CD14-positive monocyte (primary cell): ENCODE data around the gene NACC1. TPM values are rescaled to one million over a fixed set of nuclear protein-coding genes. Genes with fewer than 3 reads are reported as not detected.

ENCODE experiments used
- DNase-seq, 3 donors: peaks; one replicate each; pipeline ENCODE4 v3.0.0-alpha.2; 2011 to 2022
- H2AFZ ChIP-seq: 2 replicates; pipeline ENCODE4 v1.6.0; 2012; ENCODE audit warnings: mild to moderate bottlenecking, low read depth, low read length, inconsistent platforms; ENCODE audit not compliant: insufficient read depth, poor library complexity, severe bottlenecking
- H3K27ac ChIP-seq, 2 donors: 1 replicate in 1 of 2; 2 replicates in 1 of 2; pipeline ENCODE4 v1.5.1; 2012 to 2013; ENCODE audit warnings: low read length in 2 of 2, control low read depth in 1 of 2, inconsistent platforms in 1 of 2, low read depth in 1 of 2, mild to moderate bottlenecking in 1 of 2
- H3K27me3 ChIP-seq, 2 donors: one replicate each; pipeline versions ENCODE4 v1.6.0 to v1.6.1; 2011 to 2013; ENCODE audit warnings: low read length in 2 of 2; ENCODE audit not compliant: control insufficient read depth in 2 of 2, insufficient read depth in 2 of 2
- H3K36me3 ChIP-seq, 2 donors: replicated peaks in 1 of 2; 1 replicate in 1 of 2; 2 replicates in 1 of 2; pipeline versions ENCODE4 v1.5.1 to v1.6.1; 2012 to 2013; ENCODE audit warnings: low read length in 2 of 2, control low read depth in 1 of 2, inconsistent platforms in 1 of 2, mild to moderate bottlenecking in 1 of 2; ENCODE audit not compliant: insufficient read depth in 2 of 2, control insufficient read depth in 1 of 2
- H3K4me1 ChIP-seq, 2 donors: 1 replicate in 1 of 2; 2 replicates in 1 of 2; pipeline versions ENCODE4 v1.5.1 to v1.6.1; 2012 to 2013; ENCODE audit warnings: low read length in 2 of 2, control low read depth in 1 of 2, inconsistent platforms in 1 of 2, mild to moderate bottlenecking in 1 of 2, moderate library complexity in 1 of 2; ENCODE audit not compliant: insufficient read depth in 2 of 2, control insufficient read depth in 1 of 2
- H3K4me2 ChIP-seq: replicated peaks from 2 replicates; pipeline ENCODE3; 2012; ENCODE audit warnings: low read length, moderate library complexity, mild to moderate bottlenecking; ENCODE audit not compliant: poor library complexity, severe bottlenecking; ENCODE audit errors: extremely low read depth
- H3K4me3 ChIP-seq, 3 experiments: fragments of 200-600 bp in 1 of 3; sonication (generic) in 1 of 3; replicated peaks in 1 of 3; 1 replicate in 2 of 3; 2 replicates in 1 of 3; pipeline ENCODE4 v1.5.1; 2011 to 2013; ENCODE audit warnings: low read length in 3 of 3, mild to moderate bottlenecking in 3 of 3, control low read depth in 2 of 3, low read depth in 2 of 3, inconsistent platforms in 1 of 3, moderate library complexity in 1 of 3
- H3K79me2 ChIP-seq: 2 replicates; pipeline ENCODE4 v1.6.0; 2012; ENCODE audit warnings: mild to moderate bottlenecking, control low read depth, inconsistent platforms, low read length, moderate library complexity; ENCODE audit not compliant: insufficient read depth
- H3K9ac ChIP-seq: 2 replicates; pipeline ENCODE4 v1.6.0; 2017; ENCODE audit warnings: low read length, mild to moderate bottlenecking; ENCODE audit not compliant: insufficient read depth, poor library complexity, severe bottlenecking
- H3K9me3 ChIP-seq, 2 donors: replicated peaks in 1 of 2; 1 replicate in 1 of 2; 2 replicates in 1 of 2; pipeline versions ENCODE4 v1.5.1 to v1.6.1; 2012 to 2013; ENCODE audit warnings: low read length in 2 of 2, control low read depth in 1 of 2; ENCODE audit not compliant: control insufficient read depth in 1 of 2, insufficient read depth in 1 of 2
- H4K20me1 ChIP-seq: 2 replicates; pipeline ENCODE4 v1.6.0; 2012; ENCODE audit warnings: mild to moderate bottlenecking, low read length, control low read depth, moderate library complexity; ENCODE audit not compliant: insufficient read depth
- H3K27ac Mint-ChIP-seq, 7 donors: one replicate each; pipeline ENCODE4 v1.8.0; 2020; ENCODE audit warnings: mild to moderate bottlenecking in 7 of 7, mixed read lengths in 7 of 7, moderate library complexity in 6 of 7, inconsistent platforms in 2 of 7
- H3K27me3 Mint-ChIP-seq, 3 donors: one replicate each; pipeline ENCODE4 v1.8.0; 2021 to 2022; ENCODE audit warnings: low read depth in 3 of 3, mild to moderate bottlenecking in 3 of 3, mixed read lengths in 3 of 3, moderate library complexity in 3 of 3, inconsistent platforms in 1 of 3
- H3K36me3 Mint-ChIP-seq, 2 donors: one replicate each; pipeline ENCODE4 v1.8.0; 2020; ENCODE audit warnings: mixed read lengths in 2 of 2, inconsistent platforms in 1 of 2, mild to moderate bottlenecking in 1 of 2
- H3K4me1 Mint-ChIP-seq: one replicate; pipeline ENCODE4 v1.8.0; 2020; ENCODE audit warnings: mild to moderate bottlenecking, mixed read lengths
- H3K4me3 Mint-ChIP-seq, 2 donors: one replicate each; pipeline ENCODE4 v1.8.0; 2020; ENCODE audit warnings: mild to moderate bottlenecking in 2 of 2, mixed read lengths in 2 of 2, moderate library complexity in 1 of 2
- H3K9me3 Mint-ChIP-seq, 7 donors: one replicate each; pipeline ENCODE4 v1.8.0; 2020 to 2022; ENCODE audit warnings: mixed read lengths in 7 of 7, mild to moderate bottlenecking in 6 of 7, moderate library complexity in 6 of 7, inconsistent platforms in 2 of 7
- CTCF ChIP-seq: fragments of 200-600 bp; IDR thresholded peaks from one replicate; pipeline ENCODE4 v1.8.0; 2022; ENCODE audit warnings: antibody characterized with exemption, mild to moderate bottlenecking
- WGBS: methylation state at CpG from one replicate; pipeline ENCODE4 v1.1.5; 2013; ENCODE audit warnings: missing lambda C conversion rate; ENCODE audit not compliant: insufficient coverage; 5-methylcytosine and 5-hydroxymethylcytosine counted together
- intact Hi-C, 2 donors: fragments of 100-400 bp; cut with micrococcal nuclease; formaldehyde crosslinking; loops; one replicate each; pipeline versions ENCODE4 v1.15.0 to v1.15.1; 2023
- polyA plus RNA-seq, 3 donors: library from polyadenylated mRNA; depleted of rRNA in 1 of 3; unstranded in 2 of 3; stranded (reverse) in 1 of 3; fragments of 300-500 nt in 2 of 3; fragments of >200 nt in 1 of 3; fragmentation: Illumina TruSeq in 2 of 3; gene quantifications; 1 replicate in 2 of 3; 2 replicates in 1 of 3; pipeline ENCODE4 v1.2.3, GENCODE V29; 2012 to 2021

Gene NACC1
- polyA plus RNA-seq, 3 donors = 1.1 to 20.1 (median 2.2) TPM

GRCh38 chr19:13187419-13187818 is 69.4 kb downstream of the NACC1 start:
- Mint-ChIP-seq H3K36me3 (no peaks in the 10 kb centered on the region), H3K9me3 (peaks cover 0 to 5% (median 1%) of the 10 kb centered on the region in 7 donors), H3K4me3 (no peak overlapping the region), H3K27me3 (peaks cover 0 to 4% (median 2%) of the 10 kb centered on the region in 3 donors), H3K4me1 (peaks cover 2% of the 10 kb centered on the region), H3K27ac (peak overlapping the region in 1 of 7 donors; percentile 41)
- no peak overlapping the region for H2AFZ ChIP-seq
- H3K9ac ChIP-seq = no peak overlapping the region
- H3K27ac ChIP-seq = no peak overlapping the region
- H3K4me3 ChIP-seq = no peak overlapping the region
- no peaks in the 10 kb centered on the region for H3K79me2 ChIP-seq
- intact Hi-C loops = no loop called here
- H4K20me1 ChIP-seq = no peaks in the 10 kb centered on the region
- TF ChIP-seq CTCF = no peak
- H3K4me1 ChIP-seq = no peaks in the 10 kb centered on the region
- 100% methylated on average over 4 of the region's 4 CpGs for WGBS
- H3K27me3 ChIP-seq = no peaks in the 10 kb centered on the region
- no peak for DNase-seq
- no peaks in the 10 kb centered on the region for H3K9me3 ChIP-seq
- H3K36me3 ChIP-seq = no peaks in the 10 kb centered on the region
- H3K4me2 ChIP-seq = no peak overlapping the region

DNA sequence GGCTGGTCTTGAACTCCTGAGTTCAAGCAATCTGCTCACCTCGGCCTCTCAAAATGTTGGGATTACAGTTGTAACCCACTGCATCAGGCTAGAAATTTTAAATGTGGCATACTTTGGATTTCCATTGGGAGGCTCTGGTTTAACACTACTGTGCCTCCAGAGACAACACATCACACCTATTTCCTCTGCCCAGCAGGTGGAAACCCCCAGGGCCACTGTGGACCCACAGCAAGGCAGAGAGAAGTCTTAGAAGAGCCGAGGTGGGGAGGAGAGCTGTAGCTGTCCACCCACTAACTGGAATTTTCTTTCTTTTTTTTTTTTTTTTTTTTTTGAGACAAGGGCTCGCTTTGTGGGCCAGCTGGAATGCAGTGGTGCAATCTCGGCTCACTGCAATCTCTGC is 71.5 kb downstream of the NACC1 start:
- no peaks in the 10 kb centered on the region for H3K36me3 ChIP-seq
- H3K27me3 ChIP-seq = no peaks in the 10 kb centered on the region
- H3K79me2 ChIP-seq = no peaks in the 10 kb centered on the region
- no peak for TF ChIP-seq CTCF
- no peak overlapping the region for H2AFZ ChIP-seq
- H3K9me3 Mint-ChIP-seq = peaks cover 0 to 5% (median 1%) of the 10 kb centered on the region in 7 donors
- WGBS = 88% methylated on average over 3 of the region's 4 CpGs
- H4K20me1 ChIP-seq = no peaks in the 10 kb centered on the region
- DNase-seq = no peak
- peaks cover 10% of the 10 kb centered on the region for H3K4me1 Mint-ChIP-seq
- no peak overlapping the region for H3K4me2 ChIP-seq
- H3K4me3 Mint-ChIP-seq = no peak overlapping the region
- intact Hi-C loops = no loop called here
- H3K9me3 ChIP-seq = no peaks in the 10 kb centered on the region
- peaks cover 0 to 4% (median 2%) of the 10 kb centered on the region in 3 donors for H3K27me3 Mint-ChIP-seq
- no peak overlapping the region for H3K27ac ChIP-seq
- H3K36me3 Mint-ChIP-seq = no peaks in the 10 kb centered on the region
- H3K27ac Mint-ChIP-seq = no peak overlapping the region
- H3K9ac ChIP-seq = no peak overlapping the region
- H3K4me1 ChIP-seq = peaks cover 0 to 5% of the 10 kb centered on the region in 2 donors
- no peak overlapping the region for H3K4me3 ChIP-seq

Other genes with a start within 250 kb of the NACC1 start
- 10 to 100 TPM; 38.8 to 91.6 (median 44.8) TPM for gene DNASE2, start 236.8 kb upstream of the NACC1 start, polyA plus RNA-seq
- under 1 TPM; 0.24 to 0.45 (median 0.28) TPM for gene KLF1, start 231.1 kb upstream of the NACC1 start, polyA plus RNA-seq
- 10 to 100 TPM in 1 of 3 donors, 1 to 10 TPM in 2; 7.3 to 30.5 (median 9.6) TPM for gene GCDH, start 227.1 kb upstream of the NACC1 start, polyA plus RNA-seq
- gene SYCE2, start 199.0 kb upstream of the NACC1 start, polyA plus RNA-seq = under 1 TPM in 1 of 3 donors, not detected in 2; 0.35 TPM
- 10 to 100 TPM; 29.0 to 49.2 (median 47.9) TPM for gene FARSA, start 184.6 kb upstream of the NACC1 start, polyA plus RNA-seq
- gene CALR, start 179.7 kb upstream of the NACC1 start, polyA plus RNA-seq = 100 to 1,000 TPM; 109 to 441 (median 133) TPM
- gene RAD23A, start 172.4 kb upstream of the NACC1 start, polyA plus RNA-seq = 10 to 100 TPM; 45.5 to 88.0 (median 55.3) TPM
- gene GADD45GIP1, start 161.0 kb upstream of the NACC1 start, polyA plus RNA-seq = 10 to 100 TPM in 2 of 3 donors, 1 to 10 TPM in 1; 8.3 to 42.4 (median 31.6) TPM
- not detected for gene DAND5, start 148.7 kb upstream of the NACC1 start, polyA plus RNA-seq
- gene NFIX, start 122.8 kb upstream of the NACC1 start, polyA plus RNA-seq = 1 to 10 TPM in 1 of 3 donors, under 1 TPM in 2; 0.25 to 3.7 (median 0.90) TPM
- 10 to 100 TPM; 35.7 to 51.1 (median 37.1) TPM for gene LYL1, start 15.4 kb upstream of the NACC1 start, polyA plus RNA-seq
- gene TRMT1, start 1.5 kb upstream of the NACC1 start, polyA plus RNA-seq = 10 to 100 TPM; 14.5 to 94.7 (median 14.5) TPM
- 100 to 1,000 TPM; 158 to 392 (median 172) TPM for gene STX10, start 32.1 kb downstream of the NACC1 start, polyA plus RNA-seq
- 100 to 1,000 TPM; 355 to 804 (median 601) TPM for gene IER2, start 32.1 kb downstream of the NACC1 start, polyA plus RNA-seq